ENCODE results near the gene RS1.

GRCh38 chrX:18640686-18641085, 31.2 kb downstream of the RS1 start:
- TF ChIP-seq CTCF (IDR thresholded peaks at IDR 0.05; ENCODE audit: low read depth, low read length, missing input control): no peak
- TF ChIP-seq ATF3 (IDR thresholded peaks at IDR 0.05): no peak
- TF ChIP-seq REST (IDR thresholded peaks at IDR 0.05): no peak
- no peak for TF ChIP-seq FOXA1 (IDR thresholded peaks at IDR 0.05)
